OCI-LY3 (cell line): ENCODE measurements around the gene TRIP10.

Experiments used
- CTCF ChIP-seq: fragments of 200-600, 300-600 bp; sonication (generic); IDR thresholded peaks from 2 replicates; pipeline ENCODE4 v1.5.1; 2014; ENCODE audit warnings: antibody characterized with exemption, low read length, low read depth
- EZH2phosphoT487 ChIP-seq: fragments of 200-600 bp; shearing (Covaris generic); IDR thresholded peaks from 2 replicates; pipeline ENCODE4 v1.6.1; 2018; ENCODE audit warnings: antibody characterized with exemption, mixed run types, low read depth

DNA sequence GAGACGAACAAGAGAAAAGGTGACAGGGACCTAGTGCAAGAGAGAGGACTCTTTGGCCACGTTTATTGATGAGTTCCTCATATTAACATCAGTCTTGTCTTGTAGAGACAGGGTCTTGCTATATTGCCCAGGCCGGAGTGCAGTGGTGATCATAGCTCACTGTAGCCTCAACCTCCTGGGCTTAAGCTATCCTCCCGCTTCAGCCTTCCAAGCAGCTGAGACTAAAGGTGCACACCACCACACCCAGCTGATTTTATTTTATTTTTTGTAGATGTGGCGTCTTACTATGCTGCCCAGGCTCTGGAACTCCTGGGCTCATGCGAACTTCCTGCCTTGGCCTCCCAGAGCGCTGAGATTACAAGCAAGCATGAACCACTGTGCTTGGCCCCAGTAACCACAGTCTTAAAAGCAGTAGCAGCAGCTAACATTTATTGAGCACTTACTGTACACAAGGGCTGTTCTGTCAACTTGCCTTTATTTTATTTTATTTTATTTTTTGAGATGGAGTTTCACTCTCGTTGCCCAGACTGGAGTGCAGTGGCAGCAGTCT lies 28.8 kb downstream of the TRIP10 start:
- TF ChIP-seq CTCF (no peak), EZH2phosphoT487 (no peak)
